Endothelial cell (in vitro differentiated cells): ENCODE measurements around the gene MGRN1. TPM values are rescaled to one million over a fixed set of nuclear protein-coding genes. Genes with fewer than 3 reads are reported as not detected.

ENCODE experiments used
- DNase-seq: peaks from one replicate; pipeline ENCODE4 v3.0.0; 2021; ENCODE audit warnings: low spot score
- H3K27ac Mint-ChIP-seq: one replicate; pipeline ENCODE4 v1.8.0; 2021; ENCODE audit warnings: mixed read lengths, inconsistent platforms; ENCODE audit not compliant: unreplicated experiment
- H3K27me3 Mint-ChIP-seq: one replicate; pipeline ENCODE4 v1.8.0; 2021; ENCODE audit warnings: mild to moderate bottlenecking, moderate library complexity, mixed read lengths, inconsistent platforms; ENCODE audit not compliant: unreplicated experiment
- H3K36me3 Mint-ChIP-seq: one replicate; pipeline ENCODE4 v1.8.0; 2021; ENCODE audit warnings: mild to moderate bottlenecking, low read depth, mixed read lengths, inconsistent platforms; ENCODE audit not compliant: unreplicated experiment
- H3K4me1 Mint-ChIP-seq: one replicate; pipeline ENCODE4 v1.8.0; 2021; ENCODE audit warnings: mild to moderate bottlenecking, mixed read lengths, inconsistent platforms; ENCODE audit not compliant: unreplicated experiment
- H3K4me3 Mint-ChIP-seq: one replicate; pipeline ENCODE4 v1.8.0; 2021; ENCODE audit warnings: mild to moderate bottlenecking, mixed read lengths, inconsistent platforms; ENCODE audit not compliant: unreplicated experiment
- H3K9me3 Mint-ChIP-seq: one replicate; pipeline ENCODE4 v1.8.0; 2021; ENCODE audit warnings: mixed read lengths, inconsistent platforms; ENCODE audit not compliant: unreplicated experiment
- CTCF ChIP-seq: fragments of 200-600 bp; sonication (generic); IDR thresholded peaks from one replicate; pipeline ENCODE4 v1.5.0; 2021; ENCODE audit warnings: antibody characterized with exemption; ENCODE audit not compliant: unreplicated experiment
- total RNA-seq: library from RNA; stranded (reverse); fragmentation: NEBNext Ultra II Directional; extraction: Animal tissue kit (Norgen Biotek cat#: 25700); gene quantifications from one replicate; pipeline ENCODE4 v1.2.1, GENCODE V29; 2021; ENCODE audit not compliant: unreplicated experiment

MGRN1 gene
- total RNA-seq, 1 donor from 2014 or later = 82.5 TPM

- no peak for TF ChIP-seq CTCF
- peaks cover 13% of the 10 kb centered on the region for H3K4me1 Mint-ChIP-seq
- no peaks in the 10 kb centered on the region for H3K9me3 Mint-ChIP-seq
- H3K36me3 Mint-ChIP-seq = peaks cover 14% of the 10 kb centered on the region
- no peak overlapping the region for H3K27ac Mint-ChIP-seq
- peaks cover 3% of the 10 kb centered on the region for H3K27me3 Mint-ChIP-seq
- H3K4me3 Mint-ChIP-seq = no peak overlapping the region
- DNase-seq = no peak
Observed at GRCh38 chr16:4631444-4631843, 6.8 kb downstream of the MGRN1 start.

GRCh38 chr16:4633910-4634635 is 9.4 kb downstream of the MGRN1 start:
- no peak for TF ChIP-seq CTCF
- H3K36me3 Mint-ChIP-seq = peaks cover 12% of the 10 kb centered on the region
- peaks cover 9% of the 10 kb centered on the region for H3K4me1 Mint-ChIP-seq
- no peak overlapping the region for H3K27ac Mint-ChIP-seq
- H3K4me3 Mint-ChIP-seq = peak overlapping the region; percentile 37
- no peaks in the 10 kb centered on the region for H3K9me3 Mint-ChIP-seq
- no peak for DNase-seq
- peaks cover 1% of the 10 kb centered on the region for H3K27me3 Mint-ChIP-seq

GRCh38 chr16:4634768-4635167 is 10.1 kb downstream of the MGRN1 start:
- peak overlapping the region; percentile 37 for H3K4me3 Mint-ChIP-seq
- peaks cover 9% of the 10 kb centered on the region for H3K4me1 Mint-ChIP-seq
- DNase-seq = no peak
- peaks cover 1% of the 10 kb centered on the region for H3K27me3 Mint-ChIP-seq
- no peaks in the 10 kb centered on the region for H3K9me3 Mint-ChIP-seq
- peaks cover 9% of the 10 kb centered on the region for H3K36me3 Mint-ChIP-seq
- TF ChIP-seq CTCF = no peak
- no peak overlapping the region for H3K27ac Mint-ChIP-seq

- no peaks in the 10 kb centered on the region for H3K9me3 Mint-ChIP-seq
Observed at GRCh38 chr16:4636196-4636595, 11.6 kb downstream of the MGRN1 start.

More at GRCh38 chr16:4636196-4636595, 11.6 kb downstream of the MGRN1 start:
- Mint-ChIP-seq H3K36me3 (peaks cover 6% of the 10 kb centered on the region), H3K27me3 (peaks cover 3% of the 10 kb centered on the region), H3K27ac (no peak overlapping the region), H3K4me1 (peaks cover 9% of the 10 kb centered on the region), H3K4me3 (no peak overlapping the region)
- DNase-seq = no peak
- TF ChIP-seq CTCF = no peak
